Peyer's patch (tissue), 4 donors: ENCODE measurements around the gene ORAI2.

Experiments
- POLR2A ChIP-seq, 2 donors: fragments of 450-650 bp; IDR thresholded peaks; one replicate each; pipeline ENCODE4 v1.5.1; 2017; ENCODE audit warnings: antibody characterized with exemption in 2 of 2, mild to moderate bottlenecking in 2 of 2, moderate library complexity in 2 of 2
- TF ChIP-seq, protein P1 (sequence below), 6 experiments: fragments of 450-650 bp in 4 of 6; fragments of 200-600 bp in 2 of 6; sonication (generic) in 1 of 6; IDR thresholded peaks; one replicate each; pipeline ENCODE4 v1.5.1; 2017 to 2019; ENCODE audit warnings: antibody characterized with exemption in 6 of 6, mild to moderate bottlenecking in 3 of 6, moderate library complexity in 1 of 6

DNA sequence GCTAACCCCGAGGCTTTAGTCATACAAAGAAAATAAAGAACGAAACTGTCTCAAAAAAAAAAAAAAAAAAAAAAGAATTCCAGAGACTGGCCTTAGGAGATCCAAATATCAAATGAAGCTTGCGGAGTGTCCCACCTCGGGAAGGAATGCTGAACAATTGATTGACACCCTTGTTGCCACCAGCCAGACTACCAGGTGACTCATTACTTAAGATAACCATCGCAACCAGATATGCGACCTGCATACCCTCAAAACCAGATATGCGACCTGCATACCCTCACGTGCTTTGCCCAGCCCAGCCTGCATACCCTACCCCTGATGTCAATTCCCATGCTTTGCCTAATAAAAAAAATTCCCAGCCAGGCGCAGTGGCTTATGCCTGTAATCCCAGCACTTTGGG, 39.9 kb upstream of the ORAI2 start:
- TF ChIP-seq, protein P1, sequence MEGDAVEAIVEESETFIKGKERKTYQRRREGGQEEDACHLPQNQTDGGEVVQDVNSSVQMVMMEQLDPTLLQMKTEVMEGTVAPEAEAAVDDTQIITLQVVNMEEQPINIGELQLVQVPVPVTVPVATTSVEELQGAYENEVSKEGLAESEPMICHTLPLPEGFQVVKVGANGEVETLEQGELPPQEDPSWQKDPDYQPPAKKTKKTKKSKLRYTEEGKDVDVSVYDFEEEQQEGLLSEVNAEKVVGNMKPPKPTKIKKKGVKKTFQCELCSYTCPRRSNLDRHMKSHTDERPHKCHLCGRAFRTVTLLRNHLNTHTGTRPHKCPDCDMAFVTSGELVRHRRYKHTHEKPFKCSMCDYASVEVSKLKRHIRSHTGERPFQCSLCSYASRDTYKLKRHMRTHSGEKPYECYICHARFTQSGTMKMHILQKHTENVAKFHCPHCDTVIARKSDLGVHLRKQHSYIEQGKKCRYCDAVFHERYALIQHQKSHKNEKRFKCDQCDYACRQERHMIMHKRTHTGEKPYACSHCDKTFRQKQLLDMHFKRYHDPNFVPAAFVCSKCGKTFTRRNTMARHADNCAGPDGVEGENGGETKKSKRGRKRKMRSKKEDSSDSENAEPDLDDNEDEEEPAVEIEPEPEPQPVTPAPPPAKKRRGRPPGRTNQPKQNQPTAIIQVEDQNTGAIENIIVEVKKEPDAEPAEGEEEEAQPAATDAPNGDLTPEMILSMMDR (IDR thresholded peaks at IDR 0.05): no peak
- no peak for TF ChIP-seq POLR2A (IDR thresholded peaks at IDR 0.05)
